ENCODE measurements around the gene ABCD1. TPM values are rescaled to one million over a fixed set of nuclear protein-coding genes. Genes with fewer than 3 reads are reported as not detected.
A peak's percentile ranks its signal among the peaks of the same experiment; 100 is the strongest.
"Not testable (repeated sequence)": the region's sequence is repeated elsewhere in the genome, so short reads cannot be mapped to it uniquely, and the experiment has no call there.

ABCD1 gene
- total RNA-seq, 1 donor from 2014 or later, result 22.3 TPM

GRCh38 chrX:153709726-153710674, 14.7 kb upstream of the ABCD1 start:
- no peak for DNase-seq (ENCODE audit: low read depth)

GRCh38 chrX:153714256-153714655, 10.4 kb upstream of the ABCD1 start:
- DNase-seq (ENCODE audit: low read depth), result no peak

GRCh38 chrX:153717445-153717844, 7.2 kb upstream of the ABCD1 start:
- DNase-seq (ENCODE audit: low read depth), result no peak

GRCh38 chrX:153719238-153719637, 5.4 kb upstream of the ABCD1 start:
- DNase-seq (ENCODE audit: low read depth), result no peak

- DNase-seq (ENCODE audit: low read depth), result no peak
These were observed 5.0 kb upstream of the ABCD1 start for GRCh38 chrX:153719701-153720100.

- no peak for DNase-seq (ENCODE audit: low read depth)
These were observed 1.8 kb upstream of the ABCD1 start for GRCh38 chrX:153722704-153723350.

- DNase-seq (ENCODE audit: low read depth), result no peak
These were observed 1.1 kb upstream of the ABCD1 start for GRCh38 chrX:153723351-153724251.

GRCh38 chrX:153725039-153725831, 579 bp downstream of the ABCD1 start:
- DNase-seq (ENCODE audit: low read depth), result no peak

GRCh38 chrX:153725832-153726285, 1.2 kb downstream of the ABCD1 start:
- no peak for DNase-seq (ENCODE audit: low read depth)

- DNase-seq (ENCODE audit: low read depth), result peak; percentile 57
These were observed 1.8 kb downstream of the ABCD1 start for GRCh38 chrX:153726286-153727122.

- DNase-seq (ENCODE audit: low read depth), result peak; percentile 25
These were observed 2.7 kb downstream of the ABCD1 start for GRCh38 chrX:153727123-153727931.

GRCh38 chrX:153728095-153728494, 3.4 kb downstream of the ABCD1 start:
- DNase-seq (ENCODE audit: low read depth), result no peak

- no peak for DNase-seq (ENCODE audit: low read depth)
These were observed 4.4 kb downstream of the ABCD1 start for GRCh38 chrX:153728951-153729631.

- DNase-seq (ENCODE audit: low read depth), result not testable (repeated sequence)
These were observed 5.5 kb downstream of the ABCD1 start for GRCh38 chrX:153730115-153730514.

GRCh38 chrX:153731117-153731844, 6.6 kb downstream of the ABCD1 start:
- DNase-seq (ENCODE audit: low read depth), result peak; percentile 47

GRCh38 chrX:153731845-153732215, 7.2 kb downstream of the ABCD1 start:
- no peak for DNase-seq (ENCODE audit: low read depth)

GRCh38 chrX:153732401-153732800, 7.7 kb downstream of the ABCD1 start:
- DNase-seq (ENCODE audit: low read depth), result no peak

- no peak for DNase-seq (ENCODE audit: low read depth)
These were observed 9.1 kb downstream of the ABCD1 start for GRCh38 chrX:153733651-153734240.

Measured in renal cortical epithelial cell (primary cell).